Brain microvascular endothelial cell (primary cell): ENCODE measurements around the gene FILIP1.

Experiments used
- DNase-seq: peaks from one replicate; pipeline ENCODE4 v3.0.0-alpha.2; 2020
- H3K27ac ChIP-seq: fragments of 250-450 bp; sonication (Bioruptor Pico); 2 replicates; pipeline ENCODE4 v1.5.1; 2020; ENCODE audit warnings: mild to moderate bottlenecking, moderate library complexity
- H3K27me3 ChIP-seq: fragments of 250-450 bp; sonication (Bioruptor Pico); replicated peaks from 2 replicates; pipeline ENCODE4 v1.5.1; 2020; ENCODE audit warnings: mild to moderate bottlenecking
- H3K36me3 ChIP-seq: fragments of 250-450 bp; sonication (Bioruptor Pico); replicated peaks from 2 replicates; pipeline ENCODE4 v1.5.1; 2020; ENCODE audit warnings: mild to moderate bottlenecking
- H3K4me3 ChIP-seq: 2 replicates; pipeline ENCODE4 v1.5.1; 2011; ENCODE audit warnings: low read depth, mild to moderate bottlenecking, control low read depth, low read length, moderate library complexity
- in situ Hi-C: cut with HindIII; loops from 2 replicates; pipeline ENCODE4 v1.10.0; 2017; ENCODE audit warnings: low sequenced_read_pairs, low pct_ligation_motif_present
- TF ChIP-seq, protein P1 (sequence below): IDR thresholded peaks from 2 replicates; pipeline ENCODE4 v1.5.1; 2011; ENCODE audit warnings: low read depth, mild to moderate bottlenecking, moderate library complexity, low read length, control low read depth, inconsistent platforms; ENCODE audit errors: missing control alignments

FILIP1 gene

DNA sequence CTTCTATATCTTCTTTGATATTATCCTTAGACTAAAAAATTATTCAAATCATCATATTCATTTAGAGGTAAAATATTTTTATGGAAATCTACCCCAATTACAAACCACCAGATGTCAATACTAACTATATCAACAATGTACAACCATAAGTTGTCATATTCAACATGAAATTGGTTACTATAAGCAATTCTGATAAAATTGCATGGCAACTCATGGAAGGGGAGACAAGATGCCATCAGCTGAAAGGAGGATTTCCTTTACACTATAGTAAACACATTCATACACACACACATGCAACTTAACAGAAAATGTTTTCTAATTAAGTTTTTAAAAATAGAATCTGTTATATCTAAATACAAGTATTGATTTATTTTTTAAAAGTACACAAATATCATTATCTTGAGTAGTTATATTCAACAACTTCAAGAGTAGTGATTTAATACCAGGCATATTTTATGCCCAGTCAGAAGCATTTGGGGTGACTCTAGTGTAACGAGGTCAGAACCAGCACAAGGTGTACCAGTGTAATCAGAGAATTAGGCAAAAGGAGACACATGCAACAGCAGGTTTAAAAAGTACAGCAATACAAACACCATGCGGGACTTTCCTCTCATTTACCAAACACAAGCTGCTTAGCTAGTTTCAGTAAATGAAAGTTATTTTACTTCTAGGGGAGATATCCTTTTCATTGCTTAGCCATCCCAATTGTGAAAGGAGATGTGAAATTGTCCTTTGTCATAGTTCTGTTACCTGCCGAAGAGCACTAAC lies 1.0 kb downstream of the FILIP1 start:
- Histone ChIP-seq H3K36me3 (no peaks in the 10 kb centered on the region), H3K4me3 (no peak overlapping the region)
- in situ Hi-C loops: no loop called here

DNA sequence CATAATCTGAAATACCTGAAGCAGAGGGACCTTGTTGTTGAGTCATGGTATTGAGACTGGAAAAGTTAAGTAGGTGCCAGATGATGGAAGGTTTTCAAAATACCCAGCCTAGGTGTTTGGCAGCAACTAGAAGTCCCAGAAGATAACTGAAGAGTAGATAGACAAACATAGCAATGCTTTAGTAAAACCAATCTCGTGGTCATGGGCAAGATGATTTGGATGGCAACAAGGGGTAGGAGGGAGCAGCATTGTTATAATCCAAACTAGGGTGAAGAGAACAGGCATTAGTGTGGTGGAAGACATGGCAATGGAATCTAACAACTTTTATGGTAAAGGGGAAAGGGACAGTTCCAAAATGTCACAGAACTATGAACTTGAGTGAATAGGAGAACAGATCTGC lies 2.3 kb downstream of the FILIP1 start:
- no peak for DNase-seq
- in situ Hi-C loops: no loop called here
- Histone ChIP-seq H3K27ac (no peak overlapping the region), H3K4me3 (no peak overlapping the region), H3K27me3 (no peaks in the 10 kb centered on the region), H3K36me3 (no peaks in the 10 kb centered on the region)
- TF ChIP-seq, protein P1, sequence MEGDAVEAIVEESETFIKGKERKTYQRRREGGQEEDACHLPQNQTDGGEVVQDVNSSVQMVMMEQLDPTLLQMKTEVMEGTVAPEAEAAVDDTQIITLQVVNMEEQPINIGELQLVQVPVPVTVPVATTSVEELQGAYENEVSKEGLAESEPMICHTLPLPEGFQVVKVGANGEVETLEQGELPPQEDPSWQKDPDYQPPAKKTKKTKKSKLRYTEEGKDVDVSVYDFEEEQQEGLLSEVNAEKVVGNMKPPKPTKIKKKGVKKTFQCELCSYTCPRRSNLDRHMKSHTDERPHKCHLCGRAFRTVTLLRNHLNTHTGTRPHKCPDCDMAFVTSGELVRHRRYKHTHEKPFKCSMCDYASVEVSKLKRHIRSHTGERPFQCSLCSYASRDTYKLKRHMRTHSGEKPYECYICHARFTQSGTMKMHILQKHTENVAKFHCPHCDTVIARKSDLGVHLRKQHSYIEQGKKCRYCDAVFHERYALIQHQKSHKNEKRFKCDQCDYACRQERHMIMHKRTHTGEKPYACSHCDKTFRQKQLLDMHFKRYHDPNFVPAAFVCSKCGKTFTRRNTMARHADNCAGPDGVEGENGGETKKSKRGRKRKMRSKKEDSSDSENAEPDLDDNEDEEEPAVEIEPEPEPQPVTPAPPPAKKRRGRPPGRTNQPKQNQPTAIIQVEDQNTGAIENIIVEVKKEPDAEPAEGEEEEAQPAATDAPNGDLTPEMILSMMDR: no peak

More for the DNA sequence above, 1.0 kb downstream of the FILIP1 start:
- no peak for DNase-seq
- Histone ChIP-seq H3K27ac (no peak overlapping the region), H3K27me3 (no peaks in the 10 kb centered on the region)
- TF ChIP-seq, protein P1: no peak

GRCh38 chr6:75490706-75491105 lies 2.9 kb downstream of the FILIP1 start:
- TF ChIP-seq, protein P1: no peak

GRCh38 chr6:75489025-75489424 lies 4.6 kb downstream of the FILIP1 start:
- no peaks in the 10 kb centered on the region for H3K27me3 ChIP-seq
- in situ Hi-C loops: no loop called here
- peak overlapping the region; percentile 38 for H3K27ac ChIP-seq
- TF ChIP-seq, protein P1: no peak
- peak; percentile 54 for DNase-seq
- H3K36me3 ChIP-seq: no peaks in the 10 kb centered on the region
- H3K4me3 ChIP-seq: no peak overlapping the region

More at GRCh38 chr6:75490706-75491105, 2.9 kb downstream of the FILIP1 start:
- in situ Hi-C loops: no loop called here
- Histone ChIP-seq H3K36me3 (no peaks in the 10 kb centered on the region), H3K4me3 (no peak overlapping the region), H3K27ac (no peak overlapping the region), H3K27me3 (no peaks in the 10 kb centered on the region)
- DNase-seq: no peak

GRCh38 chr6:75488033-75488432 lies 5.6 kb downstream of the FILIP1 start:
- no peaks in the 10 kb centered on the region for H3K36me3 ChIP-seq
- peak overlapping the region; percentile 38 for H3K27ac ChIP-seq
- peak; percentile 66 for DNase-seq
- no peak overlapping the region for H3K4me3 ChIP-seq
- H3K27me3 ChIP-seq: no peaks in the 10 kb centered on the region
- in situ Hi-C loops: no loop called here
- TF ChIP-seq, protein P1: no peak
